GM23338 (cell line): Measurements from ENCODE around the gene GPRC5C. TPM values are rescaled to one million over a fixed set of nuclear protein-coding genes. Genes with fewer than 3 reads are reported as not detected.

Experiments used
- ATAC-seq: fragments of 200-7000 bp; cut with Tn5 transposase; 3 replicates; pipeline ENCODE4 v1.9.1; 2020
- DNase-seq: peaks from one replicate; pipeline ENCODE4 v3.0.0-alpha.2; 2015; ENCODE audit warnings: low spot score
- H2AFZ ChIP-seq: fragments of 200-600 bp; sonication (generic); 2 replicates; pipeline ENCODE4 v1.8.0; 2016; ENCODE audit warnings: antibody characterized with exemption, mild to moderate bottlenecking, moderate library complexity
- H3F3A ChIP-seq: fragments of 200-600 bp; sonication (generic); replicated peaks from 2 replicates; pipeline ENCODE4 v1.8.0; 2017; ENCODE audit warnings: antibody characterized with exemption, mixed run types, low read depth
- H3K27ac ChIP-seq: fragments of 200-600 bp; sonication (generic); 2 replicates; pipeline ENCODE4 v1.6.1; 2016; ENCODE audit warnings: low read depth
- H3K27me3 ChIP-seq: fragments of 200-600 bp; sonication (generic); 2 replicates; pipeline ENCODE4 v1.8.0; 2016; ENCODE audit warnings: mild to moderate bottlenecking, mixed run types, moderate library complexity; ENCODE audit not compliant: insufficient read depth
- H3K36me3 ChIP-seq: fragments of 200-600 bp; sonication (generic); 2 replicates; pipeline ENCODE4 v1.8.0; 2016; ENCODE audit warnings: mild to moderate bottlenecking; ENCODE audit not compliant: insufficient read depth
- H3K4me1 ChIP-seq: fragments of 200-600 bp; sonication (generic); 2 replicates; pipeline ENCODE4 v1.8.0; 2016; ENCODE audit warnings: mild to moderate bottlenecking, moderate library complexity; ENCODE audit not compliant: insufficient read depth
- H3K4me2 ChIP-seq: fragments of 200-600 bp; sonication (generic); 2 replicates; pipeline ENCODE4 v1.7.1; 2017; ENCODE audit warnings: mixed run types
- H3K4me3 ChIP-seq: fragments of 200-600 bp; sonication (generic); 2 replicates; pipeline ENCODE4 v1.6.1; 2016; ENCODE audit warnings: mixed run types
- H3K79me2 ChIP-seq: fragments of 200-600 bp; sonication (generic); replicated peaks from 2 replicates; pipeline ENCODE4 v1.8.0; 2017; ENCODE audit warnings: mild to moderate bottlenecking; ENCODE audit not compliant: insufficient read depth
- H3K9me2 ChIP-seq: fragments of 200-600 bp; sonication (generic); 2 replicates; pipeline ENCODE4 v1.8.0; 2017; ENCODE audit not compliant: insufficient read depth
- H4K20me1 ChIP-seq: fragments of 200-600 bp; sonication (generic); replicated peaks from 2 replicates; pipeline ENCODE4 v1.8.0; 2017; ENCODE audit warnings: mild to moderate bottlenecking; ENCODE audit not compliant: insufficient read depth
- H3K27ac Mint-ChIP-seq: 2 replicates; pipeline ENCODE4 v1.8.0; 2020; ENCODE audit warnings: inconsistent platforms, mild to moderate bottlenecking, moderate library complexity, mixed read lengths
- H3K27me3 Mint-ChIP-seq: 3 replicates; pipeline ENCODE4 v1.8.0; 2022; ENCODE audit warnings: low read depth, mild to moderate bottlenecking, moderate library complexity, mixed read lengths, inconsistent platforms; ENCODE audit not compliant: insufficient read depth, poor library complexity
- H3K36me3 Mint-ChIP-seq: 3 replicates; pipeline ENCODE4 v1.8.0; 2021; ENCODE audit warnings: low read depth, mild to moderate bottlenecking, inconsistent platforms, moderate library complexity, mixed read lengths
- H3K4me1 Mint-ChIP-seq: 3 replicates; pipeline ENCODE4 v1.8.0; 2020; ENCODE audit warnings: mild to moderate bottlenecking, inconsistent platforms, mixed read lengths
- H3K4me3 Mint-ChIP-seq: 3 replicates; pipeline ENCODE4 v1.8.0; 2021; ENCODE audit warnings: moderate library complexity, mild to moderate bottlenecking, inconsistent platforms, mixed read lengths
- H3K9me3 Mint-ChIP-seq: 3 replicates; pipeline ENCODE4 v1.8.0; 2020; ENCODE audit warnings: moderate library complexity, mild to moderate bottlenecking, inconsistent platforms, mixed read lengths
- CREB1 ChIP-seq: fragments of 250-450 bp; sonication (Bioruptor Pico); IDR thresholded peaks from 2 replicates; pipeline ENCODE4 v1.5.0; 2020; ENCODE audit warnings: low read depth, mild to moderate bottlenecking, moderate library complexity
- CTCF ChIP-seq, 2 experiments: fragments of 200-600 bp in 1 of 2; sonication (generic) in 1 of 2; conservative IDR thresholded peaks; 2 replicates each; pipeline versions ENCODE4 v1.5.1 to v1.6.1; 2016 to 2017; ENCODE audit warnings: antibody characterized with exemption in 2 of 2, low read depth in 2 of 2, mild to moderate bottlenecking in 2 of 2, moderate library complexity in 1 of 2
- ETS1 ChIP-seq: IDR thresholded peaks from 2 replicates; pipeline ENCODE4 v1.6.1; 2016; ENCODE audit warnings: antibody characterized with exemption
- EZH2 ChIP-seq: fragments of 200-600 bp; sonication (generic); IDR thresholded peaks from one replicate; pipeline ENCODE4 v1.8.0; 2017; ENCODE audit warnings: antibody characterized with exemption, mild to moderate bottlenecking, low read depth; ENCODE audit not compliant: unreplicated experiment
- EZH2phosphoT487 ChIP-seq: fragments of 200-600 bp; sonication (generic); IDR thresholded peaks from one replicate; pipeline ENCODE4 v1.8.1; 2018; ENCODE audit warnings: antibody characterized with exemption; ENCODE audit not compliant: unreplicated experiment
- JUNB ChIP-seq: IDR thresholded peaks from one replicate; pipeline ENCODE4 v1.6.1; 2016; ENCODE audit warnings: antibody characterized with exemption; ENCODE audit not compliant: unreplicated experiment
- NANOG ChIP-seq: IDR thresholded peaks from 2 replicates; pipeline ENCODE4 v1.6.1; 2016; ENCODE audit warnings: antibody characterized with exemption, borderline replicate concordance
- POLR2AphosphoS5 ChIP-seq: IDR thresholded peaks from 2 replicates; pipeline ENCODE4 v1.6.1; 2016; ENCODE audit warnings: antibody characterized with exemption, low read depth
- REST ChIP-seq: IDR thresholded peaks from one replicate; pipeline ENCODE4 v1.6.1; 2018; ENCODE audit warnings: antibody characterized with exemption; ENCODE audit not compliant: unreplicated experiment
- STAT1 ChIP-seq: IDR thresholded peaks from one replicate; pipeline ENCODE4 v1.6.1; 2016; ENCODE audit warnings: antibody characterized with exemption; ENCODE audit not compliant: unreplicated experiment
- ZNF114 ChIP-seq: fragments of 250-450 bp; sonication (Bioruptor Pico); IDR thresholded peaks from 2 replicates; pipeline ENCODE4 v1.5.0; 2020; ENCODE audit warnings: mild to moderate bottlenecking, moderate library complexity
- ZNF331 ChIP-seq: fragments of 250-450 bp; sonication (Bioruptor Pico); IDR thresholded peaks from 2 replicates; pipeline ENCODE4 v1.5.0; 2020; ENCODE audit warnings: low read depth, mild to moderate bottlenecking, moderate library complexity
- ZNF462 ChIP-seq: fragments of 250-450 bp; sonication (Bioruptor Pico); IDR thresholded peaks from 2 replicates; pipeline ENCODE4 v1.5.0; 2020; ENCODE audit warnings: mild to moderate bottlenecking, moderate library complexity
- polyA plus RNA-seq: library from polyadenylated mRNA; unstranded; fragments of >200 nt; fragmentation: Nextera tagmentation; extraction: Ambion mirVana; gene quantifications from 2 replicates; pipeline ENCODE4 v1.2.1, GENCODE V29; 2016
- total RNA-seq: library from RNA; depleted of rRNA; stranded (reverse); fragments of >200 nt; shearing (Covaris generic); gene quantifications from 2 replicates; pipeline ENCODE4 v1.2.3, GENCODE V29; 2014

The GPRC5C gene
- total and polyA plus RNA-seq, 2 experiments from 2014 or later: 9.0 to 22.4 TPM

- Mint-ChIP-seq H3K4me3 (no peak overlapping the region), H3K27ac (no peak overlapping the region), H3K4me1 (peaks cover 3% of the 10 kb centered on the region; the same call in 2 of the 3 replicates), H3K9me3 (peaks cover 29% of the 10 kb centered on the region), H3K36me3 (peaks cover 10% of the 10 kb centered on the region; the same call in 2 of the 3 replicates), H3K27me3 (peaks cover 5% of the 10 kb centered on the region)
- Histone ChIP-seq H3K27me3 (no peaks in the 10 kb centered on the region), H4K20me1 (no peaks in the 10 kb centered on the region), H3K4me1 (no peaks in the 10 kb centered on the region), H3K27ac (no peak overlapping the region), H3K9me2 (no peaks in the 10 kb centered on the region), H3K36me3 (no peaks in the 10 kb centered on the region), H2AFZ (no peak overlapping the region), H3F3A (no peaks in the 10 kb centered on the region), H3K4me2 (no peak overlapping the region), H3K4me3 (no peak overlapping the region), H3K79me2 (no peaks in the 10 kb centered on the region)
- ATAC-seq (no peak), DNase-seq (no peak)
- TF ChIP-seq CREB1 (CRISPR knock-in tag) (no peak), REST (no peak), ETS1 (no peak), ZNF331 (no peak), POLR2AphosphoS5 (no peak), CTCF (conservative IDR thresholded peaks at IDR 0.05; ENCODE audit: low read depth in 2 of 2) (no peak), NANOG (no peak), ZNF114 (CRISPR knock-in tag) (no peak), EZH2 (no peak), STAT1 (no peak), JUNB (no peak), ZNF462 (CRISPR knock-in tag) (no peak), EZH2phosphoT487 (no peak)
Observed at GRCh38 chr17:74474043-74474792, 42.3 kb downstream of the GPRC5C start.
